ENCODE measurements around the gene H6PD. TPM values are rescaled to one million over a fixed set of nuclear protein-coding genes. Genes with fewer than 3 reads are reported as not detected.

The H6PD gene
- polyA plus RNA-seq, 6 donors from 2014 or later, result 6.5 to 16.6 (median 13.6) TPM

DNA sequence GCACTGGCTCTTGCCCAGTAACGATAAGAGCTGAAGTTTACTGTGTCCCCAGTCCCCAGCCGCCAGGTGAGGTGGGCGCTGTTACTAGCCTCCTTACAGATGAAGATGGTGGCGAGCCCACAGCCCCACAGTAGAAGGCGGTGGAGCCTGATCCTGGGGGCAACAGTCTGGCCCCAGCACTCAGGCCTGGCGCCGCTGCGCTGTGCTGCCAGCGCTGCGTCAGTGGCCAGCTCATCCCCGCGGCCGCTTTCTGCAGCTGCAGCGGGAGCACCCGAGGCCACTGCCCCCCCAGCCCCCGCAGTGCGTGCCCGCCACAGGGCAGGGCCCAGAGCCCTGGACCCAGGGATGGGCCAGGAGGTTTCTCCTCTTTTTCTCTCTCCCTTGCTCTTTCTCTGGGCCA, 13.3 kb downstream of the H6PD start:
- ATAC-seq (ENCODE audit: low read depth in 2 of 2) (no peak), DNase-seq (no peak)
- Mint-ChIP-seq H3K4me1 (peaks cover 15 to 30% (median 20%) of the 10 kb centered on the region in 3 donors), H3K36me3 (peaks cover 4 to 12% of the 10 kb centered on the region in 2 donors), H3K4me3 (no peak overlapping the region), H3K27me3 (no peaks in the 10 kb centered on the region), H3K9me3 (no peaks in the 10 kb centered on the region), H3K27ac (peak overlapping the region in 1 of 6 donors; percentile 37)

DNA sequence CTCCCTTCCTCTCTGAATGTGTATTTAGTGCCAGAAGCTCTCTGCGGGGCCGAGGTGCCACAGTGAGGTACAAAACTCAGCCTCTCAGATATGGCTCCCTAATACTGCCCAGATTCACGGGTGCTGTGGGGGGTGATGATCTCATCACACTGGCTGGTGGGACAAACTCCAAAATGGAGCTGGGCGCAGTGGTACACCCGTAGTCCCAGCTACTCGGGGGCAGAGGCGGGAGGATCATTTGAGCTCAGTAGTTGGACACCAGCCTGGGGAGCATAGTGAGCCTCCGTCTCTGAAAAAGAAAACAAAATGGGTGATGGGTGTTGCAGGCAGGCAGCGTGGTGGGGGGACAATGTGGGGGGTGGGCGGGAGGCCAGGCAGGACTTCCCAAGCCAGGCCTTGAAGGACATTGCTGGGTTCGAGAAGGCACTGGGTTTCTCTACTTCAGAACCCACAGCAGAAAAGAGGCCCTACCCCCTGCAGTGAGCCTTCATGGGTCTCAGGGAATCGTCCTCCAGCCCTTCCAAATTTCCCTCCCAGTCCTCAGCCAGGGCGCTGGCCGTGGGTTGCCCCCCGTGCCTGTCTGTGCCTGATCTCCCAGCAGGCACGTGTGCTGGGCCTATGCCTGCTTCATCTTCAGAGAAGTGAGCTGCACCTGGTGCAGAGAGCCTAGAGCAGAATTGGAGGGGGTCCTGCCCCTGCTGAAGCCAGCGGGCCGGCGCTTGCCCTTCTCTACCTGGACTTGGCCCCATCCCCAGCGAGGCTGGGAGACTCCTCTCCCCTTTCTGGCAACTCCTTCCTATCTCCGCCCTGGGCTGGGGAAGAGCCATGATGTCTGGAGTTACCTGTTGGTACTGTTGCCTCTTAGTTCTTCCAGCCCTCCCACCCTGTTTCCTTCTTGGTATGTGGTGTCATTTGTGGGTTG, 14.0 kb downstream of the H6PD start:
- Mint-ChIP-seq H3K9me3 (no peaks in the 10 kb centered on the region), H3K27me3 (no peaks in the 10 kb centered on the region), H3K36me3 (peaks cover 4 to 12% of the 10 kb centered on the region in 2 donors), H3K27ac (peak overlapping the region in 3 of 6 donors; percentile 32 to 73 (median 37)), H3K4me1 (peaks cover 8 to 25% (median 19%) of the 10 kb centered on the region in 3 donors), H3K4me3 (peak overlapping the region in 1 of 8 donors; percentile 39)
- DNase-seq, result no peak
- no peak for ATAC-seq (ENCODE audit: low read depth in 2 of 2)

DNA sequence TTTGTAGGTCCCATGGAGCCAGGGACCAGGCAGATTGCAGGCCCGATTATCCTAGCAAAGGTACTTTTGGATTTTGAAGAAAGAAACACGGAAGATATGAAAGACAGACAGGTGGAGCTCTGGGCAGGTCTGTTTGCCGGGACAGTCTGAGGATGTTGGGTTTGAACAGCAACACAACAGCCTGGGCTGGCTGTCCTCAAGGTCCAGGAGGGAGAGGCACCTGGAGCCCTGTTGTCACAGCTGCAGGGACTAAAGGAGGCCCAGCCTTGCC, 14.6 kb downstream of the H6PD start:
- Mint-ChIP-seq H3K4me3 (peak overlapping the region in 1 of 8 donors; percentile 39), H3K27ac (peak overlapping the region in 2 of 6 donors; percentile 32 to 73), H3K27me3 (no peaks in the 10 kb centered on the region), H3K9me3 (no peaks in the 10 kb centered on the region), H3K36me3 (peaks cover 4 to 12% of the 10 kb centered on the region in 2 donors), H3K4me1 (peaks cover 8 to 22% (median 20%) of the 10 kb centered on the region in 3 donors)
- DNase-seq (no peak), ATAC-seq (ENCODE audit: low read depth in 2 of 2) (no peak)

GRCh38 chr1:9249534-9250410, 15.2 kb downstream of the H6PD start:
- Mint-ChIP-seq H3K4me1 (peaks cover 5 to 18% (median 16%) of the 10 kb centered on the region in 3 donors), H3K27me3 (no peaks in the 10 kb centered on the region), H3K4me3 (no peak overlapping the region), H3K9me3 (no peaks in the 10 kb centered on the region), H3K27ac (peak overlapping the region in 2 of 6 donors; percentile 32 to 69), H3K36me3 (peaks cover 4 to 12% of the 10 kb centered on the region in 2 donors)
- no peak for DNase-seq
- ATAC-seq (ENCODE audit: low read depth in 2 of 2), result no peak

DNA sequence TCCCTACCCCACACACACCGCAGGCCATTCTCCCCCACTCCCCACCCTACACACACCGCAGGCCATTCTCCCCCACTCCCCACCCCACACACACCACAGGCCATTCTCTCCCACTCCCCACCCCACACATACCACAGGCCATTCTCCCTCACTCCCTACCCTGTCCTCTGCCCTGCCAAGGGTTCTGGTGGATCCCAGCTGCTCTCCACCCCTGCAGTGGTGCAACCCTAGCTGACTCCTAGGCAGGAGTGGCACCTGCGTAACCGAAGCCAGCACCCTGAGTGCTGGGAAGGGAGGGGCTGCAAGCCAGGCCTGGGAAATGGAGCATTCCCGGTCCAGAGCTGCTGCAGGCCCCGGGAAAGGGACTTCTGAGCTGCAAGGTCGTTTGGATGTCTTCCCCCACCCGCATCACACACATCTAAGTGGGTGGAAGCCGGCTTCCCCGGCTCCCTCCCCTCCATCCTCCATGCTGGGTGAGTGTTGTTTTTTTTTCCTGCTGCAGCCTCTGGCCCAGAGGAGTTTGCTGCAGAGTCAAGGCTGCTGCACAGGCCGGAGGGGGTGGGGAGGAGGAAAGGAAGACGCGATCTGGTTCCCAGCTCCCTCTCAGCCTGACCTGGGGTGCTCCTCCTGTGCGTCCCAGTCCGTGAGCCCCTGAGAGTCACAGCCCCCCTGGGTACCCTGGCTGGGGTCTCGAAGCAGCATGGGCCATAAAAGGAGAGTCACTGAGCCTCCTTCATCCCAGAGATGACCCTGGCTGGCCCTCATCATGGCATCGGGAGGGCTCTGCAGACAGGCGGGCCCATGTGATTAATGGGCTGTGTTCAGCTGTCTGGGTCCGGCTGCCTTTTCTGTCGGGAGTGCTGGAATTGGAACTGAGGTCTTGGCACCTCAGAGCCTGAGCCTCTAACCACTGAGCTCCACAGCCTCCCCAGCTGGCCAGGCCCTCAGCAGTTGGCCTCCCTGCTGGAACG, 16.1 kb downstream of the H6PD start:
- no peak for ATAC-seq (ENCODE audit: low read depth in 2 of 2)
- H3K4me3 Mint-ChIP-seq, result no peak overlapping the region
- no peaks in the 10 kb centered on the region for H3K9me3 Mint-ChIP-seq
- peaks cover 5 to 17% (median 12%) of the 10 kb centered on the region in 3 donors for H3K4me1 Mint-ChIP-seq
- peaks cover 4 to 12% of the 10 kb centered on the region in 2 donors for H3K36me3 Mint-ChIP-seq
- DNase-seq, result no peak
- no peak overlapping the region for H3K27ac Mint-ChIP-seq
- no peaks in the 10 kb centered on the region for H3K27me3 Mint-ChIP-seq

GRCh38 chr1:9251501-9251900, 16.9 kb downstream of the H6PD start:
- peak overlapping the region in 1 of 6 donors; percentile 7 for H3K27ac Mint-ChIP-seq
- H3K9me3 Mint-ChIP-seq, result no peaks in the 10 kb centered on the region
- H3K4me3 Mint-ChIP-seq, result no peak overlapping the region
- ATAC-seq (ENCODE audit: low read depth in 2 of 2) (no peak), DNase-seq (no peak)
- H3K27me3 Mint-ChIP-seq, result no peaks in the 10 kb centered on the region
- peaks cover 4 to 12% of the 10 kb centered on the region in 2 donors for H3K36me3 Mint-ChIP-seq
- peaks cover 5 to 17% (median 12%) of the 10 kb centered on the region in 3 donors for H3K4me1 Mint-ChIP-seq

DNA sequence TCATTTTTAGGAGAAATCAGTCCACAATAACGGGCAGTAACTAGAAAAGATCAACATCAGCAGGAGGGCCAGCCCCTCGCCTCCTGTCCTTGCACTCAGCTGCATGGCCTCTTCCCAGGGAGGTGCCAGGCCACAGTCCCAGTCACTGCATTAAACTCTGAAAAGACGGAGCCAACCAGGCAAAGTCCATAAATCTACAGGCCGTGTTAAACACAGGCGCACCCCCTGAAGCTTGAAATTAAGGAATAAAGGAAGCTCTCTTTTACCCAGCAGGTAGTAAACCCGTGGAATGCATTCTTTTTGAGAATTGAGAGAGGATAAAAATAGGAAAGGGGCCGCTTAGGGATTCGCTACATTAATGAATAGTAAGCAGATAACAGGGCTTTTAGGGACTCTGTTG, 18.4 kb downstream of the H6PD start:
- no peak for ATAC-seq (ENCODE audit: low read depth in 2 of 2)
- H3K36me3 Mint-ChIP-seq, result peaks cover 6 to 7% of the 10 kb centered on the region in 2 donors
- no peak for DNase-seq
- H3K4me3 Mint-ChIP-seq, result no peak overlapping the region
- H3K4me1 Mint-ChIP-seq, result peaks cover 16 to 23% (median 19%) of the 10 kb centered on the region in 3 donors
- H3K9me3 Mint-ChIP-seq, result no peaks in the 10 kb centered on the region
- no peaks in the 10 kb centered on the region for H3K27me3 Mint-ChIP-seq
- peak overlapping the region in 3 of 6 donors; percentile 14 to 70 (median 51) for H3K27ac Mint-ChIP-seq

- peaks cover 22 to 25% (median 22%) of the 10 kb centered on the region in 3 donors for H3K4me1 Mint-ChIP-seq
- H3K9me3 Mint-ChIP-seq, result peaks cover 0 to under 1% (median 0%) of the 10 kb centered on the region in 7 donors
- no peak overlapping the region for H3K4me3 Mint-ChIP-seq
- no peaks in the 10 kb centered on the region for H3K27me3 Mint-ChIP-seq
- peaks cover 7 to 11% of the 10 kb centered on the region in 2 donors for H3K36me3 Mint-ChIP-seq
- peak overlapping the region in 2 of 6 donors; percentile 57 to 72 for H3K27ac Mint-ChIP-seq
- ATAC-seq (ENCODE audit: low read depth in 2 of 2), result no peak
- no peak for DNase-seq
These were observed 19.0 kb downstream of the H6PD start for GRCh38 chr1:9253453-9254105.

DNA sequence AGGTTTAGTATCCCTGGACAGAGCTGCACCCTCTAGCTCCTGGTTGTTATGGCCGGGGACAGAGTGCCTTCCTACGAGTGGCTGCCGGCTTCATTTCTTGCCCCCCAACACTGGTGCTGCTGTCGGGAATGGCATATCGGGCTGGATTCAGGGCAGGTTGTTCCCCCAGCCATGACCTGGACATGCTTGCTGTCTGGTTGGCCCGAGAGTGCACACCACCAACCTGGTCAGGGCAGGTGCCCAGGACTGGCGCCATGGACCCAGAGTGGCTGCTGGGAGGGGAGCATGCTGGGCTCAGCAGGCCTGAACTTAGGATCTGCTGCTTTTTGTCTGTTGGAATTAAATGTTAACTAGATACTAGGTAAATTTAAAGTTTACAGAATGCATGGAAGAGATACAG, 21.8 kb downstream of the H6PD start:
- peaks cover 28 to 46% (median 40%) of the 10 kb centered on the region in 3 donors for H3K4me1 Mint-ChIP-seq

GRCh38 chr1:9257851-9258250, 23.3 kb downstream of the H6PD start:
- H3K36me3 Mint-ChIP-seq, result peaks cover 13 to 18% of the 10 kb centered on the region in 2 donors
- no peaks in the 10 kb centered on the region for H3K27me3 Mint-ChIP-seq
- H3K4me1 Mint-ChIP-seq, result peaks cover 28 to 51% (median 40%) of the 10 kb centered on the region in 3 donors
- no peak overlapping the region for H3K4me3 Mint-ChIP-seq
- H3K9me3 Mint-ChIP-seq, result peaks cover 0 to 3% (median 0%) of the 10 kb centered on the region in 7 donors
- no peak for DNase-seq
- peak overlapping the region in 4 of 6 donors; percentile 34 to 83 (median 48) for H3K27ac Mint-ChIP-seq
- no peak for ATAC-seq (ENCODE audit: low read depth in 2 of 2)

More for the DNA sequence above, 21.8 kb downstream of the H6PD start:
- H3K4me3 Mint-ChIP-seq, result no peak overlapping the region
- H3K27me3 Mint-ChIP-seq, result no peaks in the 10 kb centered on the region
- DNase-seq (no peak), ATAC-seq (ENCODE audit: low read depth in 2 of 2) (no peak)
- peak overlapping the region in 1 of 6 donors; percentile 83 for H3K27ac Mint-ChIP-seq
- peaks cover 11 to 17% of the 10 kb centered on the region in 2 donors for H3K36me3 Mint-ChIP-seq
- H3K9me3 Mint-ChIP-seq, result peaks cover 0 to 3% (median 0%) of the 10 kb centered on the region in 7 donors

DNA sequence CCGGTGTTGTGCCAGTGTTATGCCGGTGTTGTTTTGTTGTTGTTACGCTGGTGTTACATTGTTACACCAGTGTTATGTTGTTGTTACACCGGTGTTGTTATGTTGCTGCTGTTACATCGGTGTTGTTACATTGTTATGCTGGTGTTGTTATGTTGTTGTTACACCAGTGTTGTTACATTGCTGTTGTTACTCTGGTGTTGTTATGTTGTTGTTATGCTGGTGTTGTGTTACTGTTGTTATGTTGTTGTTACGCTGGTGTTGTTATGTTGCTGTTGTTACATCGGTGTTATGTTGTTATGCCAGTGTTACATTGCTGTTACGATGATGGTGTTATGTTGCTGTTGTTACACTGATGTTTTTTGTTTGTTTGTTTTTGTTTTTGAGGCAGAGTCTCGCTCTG, 24.1 kb downstream of the H6PD start:
- peaks cover 0 to 3% (median 0%) of the 10 kb centered on the region in 7 donors for H3K9me3 Mint-ChIP-seq
- peak overlapping the region in 2 of 6 donors; percentile 34 to 79 for H3K27ac Mint-ChIP-seq
- no peak overlapping the region for H3K4me3 Mint-ChIP-seq
- H3K36me3 Mint-ChIP-seq, result peaks cover 13 to 18% of the 10 kb centered on the region in 2 donors
- no peak for DNase-seq
- no peaks in the 10 kb centered on the region for H3K27me3 Mint-ChIP-seq
- peaks cover 26 to 51% (median 40%) of the 10 kb centered on the region in 3 donors for H3K4me1 Mint-ChIP-seq
- no peak for ATAC-seq (ENCODE audit: low read depth in 2 of 2)
